HCT116 (cell line): ENCODE measurements around the gene PIP4K2C.

Experiments used
- CTCF ChIP-seq, 3 experiments: fragments of 200-600 bp in 1 of 3; sonication (generic) in 1 of 3; IDR thresholded peaks in 2 of 3; conservative IDR thresholded peaks in 1 of 3; 2 replicates each; pipeline ENCODE4 v1.5.1; 2012 to 2017; ENCODE audit warnings: low read depth in 2 of 3, low read length in 2 of 3, antibody characterized with exemption in 1 of 3, borderline replicate concordance in 1 of 3, control low read depth in 1 of 3, mild to moderate bottlenecking in 1 of 3, mixed read lengths in 1 of 3, mixed run types in 1 of 3, moderate library complexity in 1 of 3; ENCODE audit not compliant: insufficient read depth in 1 of 3
- POLR2A ChIP-seq: IDR thresholded peaks from 2 replicates; pipeline ENCODE4 v1.7.0; 2011; ENCODE audit warnings: borderline replicate concordance; ENCODE audit not compliant: insufficient read depth, insufficient read length; ENCODE audit errors: extremely low read depth

GRCh38 chr12:57551637-57552305 lies 39.2 kb upstream of the PIP4K2C start:
- TF ChIP-seq POLR2A (no peak), CTCF (IDR thresholded peaks at IDR 0.05 in 2 of 3, conservative IDR thresholded peaks at IDR 0.05 in 1 of 3; ENCODE audit: borderline replicate concordance in 1 of 3, insufficient read depth in 1 of 3, low read depth in 2 of 3, low read length in 2 of 3) (no peak)
